ENCODE results near the gene ATF4. TPM values are rescaled to one million over a fixed set of nuclear protein-coding genes. Genes with fewer than 3 reads are reported as not detected.
"Not testable (repeated sequence)": the region's sequence is repeated elsewhere in the genome, so short reads cannot be mapped to it uniquely, and the experiment has no call there.

Gene ATF4
- total RNA-seq, 1 experiment from 2014 or later, result 230 TPM

DNA sequence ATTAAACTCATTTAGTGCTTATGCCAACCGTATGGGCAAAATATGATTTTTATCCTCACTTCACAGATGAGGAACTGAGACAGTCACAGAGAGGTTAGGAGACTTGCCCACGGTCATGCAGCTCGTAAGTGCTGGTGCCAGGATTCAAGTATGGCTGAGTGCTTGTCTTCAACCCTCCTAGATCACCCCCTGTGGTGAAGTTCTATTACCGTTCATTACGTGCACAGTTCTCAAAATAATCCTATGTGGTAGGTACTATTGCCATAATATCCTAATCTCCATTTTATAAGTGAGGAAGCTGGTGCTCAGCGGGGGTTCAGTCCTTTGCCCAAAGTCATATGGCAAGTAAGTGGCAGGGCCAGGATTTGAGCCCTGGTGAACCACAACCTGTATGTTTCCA is 16.7 kb upstream of the ATF4 start:
- Histone ChIP-seq H3K27me3 (ENCODE audit: low read length) (no peaks in the 10 kb centered on the region), H3K4me3 (ENCODE audit: low read length) (peak overlapping the region; percentile 93), H3K27ac (ENCODE audit: low read length) (no peak overlapping the region), H3K9me2 (replicated peaks; ENCODE audit: low read length) (no peaks in the 10 kb centered on the region), H2AFZ (ENCODE audit: low read length) (no peak overlapping the region), H3F3A (ENCODE audit: low read length, unreplicated experiment) (no peaks in the 10 kb centered on the region), H4K20me1 (ENCODE audit: low read length) (no peaks in the 10 kb centered on the region), H3K9me3 (ENCODE audit: low read length) (no peaks in the 10 kb centered on the region), H3K4me1 (ENCODE audit: insufficient read depth, low read length) (peaks cover 17% of the 10 kb centered on the region), H3K9ac (ENCODE audit: low read length) (peak overlapping the region; percentile 94; the same call in 1 of the 2 replicates), H3K4me2 (ENCODE audit: low read length) (peak overlapping the region; percentile 78), H3K36me3 (ENCODE audit: low read depth, low read length) (peaks cover 34% of the 10 kb centered on the region; the same call in 1 of the 2 replicates), H3K79me2 (ENCODE audit: low read length) (peaks cover 57% of the 10 kb centered on the region)
- DNase-seq (no peak), ATAC-seq (no peak)
- intact Hi-C loops (cut with micrococcal nuclease), result no loop called here
- POLR2A ChIA-PET (ENCODE audit: unreplicated experiment), result no interaction called here
- CTCF ChIA-PET, result no interaction called here
- BruUV-seq (replicated peaks), result no TSS peak
- TF ChIP-seq EZH2phosphoT487 (IDR thresholded peaks at IDR 0.05; ENCODE audit: borderline replicate concordance, low read length), result no peak
- TF ChIP-seq EZH2 (IDR thresholded peaks at IDR 0.05; ENCODE audit: low read length, unreplicated experiment), result no peak
- no peak for TF ChIP-seq CTCF (conservative IDR thresholded peaks at IDR 0.05; ENCODE audit: low read depth, low read length)

- ATAC-seq (no peak), DNase-seq (no peak)
- peaks cover 61% of the 10 kb centered on the region for H3K79me2 ChIP-seq (ENCODE audit: low read length)
- no peaks in the 10 kb centered on the region for H3K9me3 ChIP-seq (ENCODE audit: low read length)
- no peak overlapping the region for H3K4me3 ChIP-seq (ENCODE audit: low read length)
- POLR2A ChIA-PET (ENCODE audit: unreplicated experiment), result no interaction called here
- H3K4me2 ChIP-seq (ENCODE audit: low read length), result 0 out of 2 replicates have a peak overlapping the region, but pooled peaks have one; percentile 78
- intact Hi-C loops (cut with micrococcal nuclease), result no loop called here
- no peak overlapping the region for H3K27ac ChIP-seq (ENCODE audit: low read length)
- H2AFZ ChIP-seq (ENCODE audit: low read length), result no peak overlapping the region
- TF ChIP-seq EZH2 (IDR thresholded peaks at IDR 0.05; ENCODE audit: low read length, unreplicated experiment) (no peak), EZH2phosphoT487 (IDR thresholded peaks at IDR 0.05; ENCODE audit: borderline replicate concordance, low read length) (no peak), CTCF (conservative IDR thresholded peaks at IDR 0.05; ENCODE audit: low read depth, low read length) (no peak)
- H3K9me2 ChIP-seq (replicated peaks; ENCODE audit: low read length), result no peaks in the 10 kb centered on the region
- H3F3A ChIP-seq (ENCODE audit: low read length, unreplicated experiment), result no peaks in the 10 kb centered on the region
- H3K9ac ChIP-seq (ENCODE audit: low read length), result no peak overlapping the region
- CTCF ChIA-PET, result no interaction called here
- no peaks in the 10 kb centered on the region for H3K27me3 ChIP-seq (ENCODE audit: low read length)
- peaks cover 17% of the 10 kb centered on the region for H3K4me1 ChIP-seq (ENCODE audit: insufficient read depth, low read length)
- no TSS peak for BruUV-seq (replicated peaks)
- peaks cover 34% of the 10 kb centered on the region; the same call in 1 of the 2 replicates for H3K36me3 ChIP-seq (ENCODE audit: low read depth, low read length)
- no peaks in the 10 kb centered on the region for H4K20me1 ChIP-seq (ENCODE audit: low read length)
These were observed 16.3 kb upstream of the ATF4 start for GRCh38 chr22:39504071-39504470.

DNA sequence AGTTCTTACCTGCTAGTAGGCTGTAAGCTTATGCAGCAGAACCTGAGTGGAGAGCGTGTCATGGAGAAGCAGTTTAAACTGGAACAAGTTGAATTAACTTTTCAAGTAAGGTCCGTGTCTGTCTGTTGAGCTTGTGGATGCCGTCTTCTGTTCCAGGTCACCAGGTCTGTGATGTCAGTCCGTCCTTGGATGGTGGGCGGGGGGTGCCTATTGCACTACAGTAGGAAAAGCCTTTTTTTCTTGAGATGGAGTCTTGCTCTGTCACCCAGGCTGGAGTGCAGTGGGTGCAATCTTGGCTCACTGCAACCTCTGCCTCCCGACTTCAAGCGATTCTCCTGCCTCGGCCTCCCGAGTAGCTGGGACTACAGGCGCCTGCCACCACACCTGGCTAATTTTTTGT is 13.3 kb upstream of the ATF4 start:
- Histone ChIP-seq H3K79me2 (ENCODE audit: low read length) (peaks cover 80% of the 10 kb centered on the region), H3K36me3 (ENCODE audit: low read depth, low read length) (peaks cover 40% of the 10 kb centered on the region)
- H3F3A ChIP-seq (ENCODE audit: low read length, unreplicated experiment); POLR2A ChIA-PET (ENCODE audit: unreplicated experiment); CTCF ChIA-PET; H2AFZ ChIP-seq (ENCODE audit: low read length); H3K9me3 ChIP-seq (ENCODE audit: low read length); intact Hi-C loops (cut with micrococcal nuclease); H4K20me1 ChIP-seq (ENCODE audit: low read length); DNase-seq; H3K27ac ChIP-seq (ENCODE audit: low read length); H3K4me1 ChIP-seq (ENCODE audit: insufficient read depth, low read length); H3K27me3 ChIP-seq (ENCODE audit: low read length); BruUV-seq (replicated peaks); ATAC-seq; H3K9ac ChIP-seq (ENCODE audit: low read length); H3K9me2 ChIP-seq (replicated peaks; ENCODE audit: low read length); H3K4me3 ChIP-seq (ENCODE audit: low read length); H3K4me2 ChIP-seq (ENCODE audit: low read length): not testable (repeated sequence)
